SHP77 treated with DMSO at 0.1 percent for 48 hours (cell line): ENCODE results near the gene CSNK1D.
"Not testable (repeated sequence)": the region's sequence is repeated elsewhere in the genome, so short reads cannot be mapped to it uniquely, and the experiment has no call there.

Experiments used
- DNase-seq: peaks from one replicate; lab custom pipeline; 2025; lab: John Stamatoyannopoulos, UW

CSNK1D gene

DNA sequence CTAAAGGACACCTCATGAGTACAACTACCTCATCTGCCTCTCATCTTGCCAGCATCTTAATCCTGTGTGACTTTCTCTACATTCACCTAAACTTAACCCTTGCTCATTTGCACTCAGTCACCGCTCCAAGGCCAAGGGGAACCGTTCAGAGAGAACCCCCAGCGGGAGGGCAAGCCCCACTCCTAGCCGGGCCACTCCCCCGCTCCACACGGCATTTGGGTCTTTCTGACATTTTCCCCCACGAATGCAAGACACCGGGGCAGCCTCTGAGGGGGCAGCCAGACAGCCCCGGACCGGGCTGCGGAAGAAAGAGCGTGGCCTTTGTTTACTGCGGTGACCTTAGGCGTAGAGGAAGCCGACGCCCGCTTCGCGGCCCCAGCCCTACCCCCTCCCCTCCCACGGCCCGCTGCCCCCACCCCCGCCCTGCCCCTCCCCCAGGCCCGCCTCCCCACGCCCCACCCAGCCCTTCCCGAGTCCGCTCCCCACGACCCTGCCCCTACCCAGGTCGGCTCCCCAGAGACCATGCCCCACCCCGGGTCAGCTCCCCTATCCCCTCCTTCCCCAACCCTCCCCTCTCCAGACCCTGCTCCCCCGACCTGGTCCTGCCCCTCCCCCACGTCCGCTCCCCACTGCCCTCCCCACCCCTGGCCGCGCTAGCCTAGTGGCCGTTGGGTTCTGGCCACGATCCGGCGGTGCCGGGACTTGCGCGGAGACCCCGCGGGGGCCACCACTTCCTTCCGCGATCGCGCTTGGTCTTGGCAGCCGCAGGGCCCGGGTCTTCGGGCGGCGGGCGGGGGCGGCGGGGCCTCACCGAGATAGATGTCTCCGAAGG is 789 bp downstream of the CSNK1D start:
- no peak for DNase-seq

- DNase-seq: no peak
Observed at GRCh38 chr17:82271401-82271800, 2.1 kb downstream of the CSNK1D start.

GRCh38 chr17:82270651-82271050 is 2.8 kb downstream of the CSNK1D start:
- DNase-seq: no peak

DNA sequence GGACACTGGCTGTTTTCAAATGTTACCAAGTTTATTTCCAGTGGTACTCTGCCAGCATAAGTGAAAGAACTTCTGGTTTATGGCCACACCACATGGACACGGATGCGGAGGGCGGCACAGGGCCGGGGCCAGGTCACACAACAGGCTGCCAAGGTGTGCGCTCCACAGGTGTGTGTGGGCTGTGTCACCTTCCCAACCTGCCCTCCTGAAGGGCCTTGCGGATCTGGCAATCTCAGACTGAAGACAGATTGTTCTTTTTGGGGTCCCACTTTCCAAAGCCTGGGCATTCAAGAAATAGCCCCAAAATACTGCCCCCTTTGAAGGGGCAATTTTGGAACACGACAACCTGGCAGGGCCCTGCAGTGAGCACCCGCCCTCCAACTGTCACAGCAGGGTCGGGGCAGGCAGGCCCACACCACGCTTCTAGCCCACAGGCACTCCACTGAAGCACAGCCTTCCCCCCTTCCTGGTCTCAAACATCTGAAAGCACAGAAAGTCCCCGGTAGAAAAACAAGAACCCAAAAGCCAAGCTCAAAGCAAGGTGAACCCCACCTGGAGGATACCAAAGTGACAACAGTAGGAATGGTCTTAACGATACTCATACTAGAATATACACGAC is 3.5 kb downstream of the CSNK1D start:
- DNase-seq: no peak

DNA sequence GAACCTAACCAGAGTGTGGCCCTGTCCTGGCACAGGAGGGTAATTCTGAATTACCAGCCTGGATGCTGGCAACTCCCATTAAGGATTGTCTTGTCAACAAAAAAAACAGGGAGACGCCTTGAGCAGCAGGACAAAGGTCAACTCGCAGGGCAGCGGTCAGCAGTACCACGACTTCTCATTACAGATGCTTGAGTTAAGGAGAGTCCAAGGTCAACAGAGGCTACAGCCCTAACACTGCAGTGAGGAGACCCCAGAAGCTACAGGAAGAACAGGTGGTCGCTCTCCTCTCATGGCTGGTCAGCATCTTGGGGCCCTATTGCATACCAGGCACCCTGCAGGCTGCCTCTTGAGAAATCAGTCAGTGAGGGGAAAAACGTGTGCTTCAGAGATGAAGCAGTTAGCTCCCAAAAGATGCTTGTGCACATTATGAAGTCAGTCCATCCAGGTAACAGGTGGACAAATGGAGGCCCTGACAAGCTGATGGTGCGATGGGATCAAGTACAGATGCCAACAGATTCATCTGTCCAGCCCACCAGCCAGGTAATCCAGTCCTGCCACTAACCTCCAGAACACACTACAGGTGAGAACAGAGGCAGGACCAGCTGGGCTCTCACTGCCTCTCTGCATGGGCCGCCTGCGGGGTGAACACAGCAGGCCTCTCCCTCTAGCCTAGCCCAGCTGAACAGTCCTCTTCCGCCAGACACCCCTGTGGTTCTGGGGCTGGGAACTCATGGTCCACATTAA is 4.2 kb downstream of the CSNK1D start:
- DNase-seq: no peak

GRCh38 chr17:82267575-82268379 is 5.7 kb downstream of the CSNK1D start:
- DNase-seq: no peak

DNA sequence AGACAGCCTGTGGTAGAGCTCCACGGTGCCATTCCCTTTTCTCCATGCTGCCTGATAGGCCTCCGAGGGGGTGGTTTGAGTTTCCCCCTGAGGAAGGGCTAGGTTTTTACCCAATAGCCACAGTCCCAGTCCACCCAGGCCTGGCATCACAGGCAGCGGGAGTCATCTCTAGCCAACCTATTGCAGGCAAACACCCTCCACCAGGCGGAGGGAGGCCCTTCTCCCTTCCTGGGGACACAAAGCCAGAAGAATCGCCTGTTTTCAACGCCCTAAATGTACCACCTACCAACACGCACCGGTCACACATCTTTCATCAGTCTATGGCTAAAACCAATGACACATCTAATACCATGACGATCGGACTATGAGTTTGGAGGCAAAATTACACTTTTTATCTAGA is 7.4 kb downstream of the CSNK1D start:
- no peak for DNase-seq

DNA sequence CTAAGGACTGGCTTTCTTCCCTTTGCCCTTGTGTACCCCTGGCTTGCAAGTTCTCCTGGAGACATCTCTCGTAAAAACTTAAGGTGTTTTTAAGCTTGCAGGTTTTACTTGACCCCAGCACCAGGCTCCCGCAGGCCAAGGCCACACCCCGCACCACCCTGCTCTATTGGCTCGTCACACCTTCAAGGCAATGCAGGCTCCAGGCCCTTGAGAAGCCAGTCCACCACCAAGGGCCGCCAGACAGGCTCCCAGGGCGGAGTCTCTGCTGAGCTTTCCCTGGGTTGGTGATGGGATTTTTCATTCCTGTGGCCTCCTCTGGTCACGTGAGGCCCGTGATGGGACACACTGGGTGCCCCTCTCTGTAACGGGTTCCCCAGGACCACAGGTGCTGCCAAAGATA is 9.9 kb downstream of the CSNK1D start:
- DNase-seq: no peak

GRCh38 chr17:82262344-82262743 is 11.2 kb downstream of the CSNK1D start:
- DNase-seq: no peak

- not testable (repeated sequence) for DNase-seq
Observed at GRCh38 chr17:82259972-82260961, 13.2 kb downstream of the CSNK1D start.

GRCh38 chr17:82258555-82258954 is 14.9 kb downstream of the CSNK1D start:
- no peak for DNase-seq

DNA sequence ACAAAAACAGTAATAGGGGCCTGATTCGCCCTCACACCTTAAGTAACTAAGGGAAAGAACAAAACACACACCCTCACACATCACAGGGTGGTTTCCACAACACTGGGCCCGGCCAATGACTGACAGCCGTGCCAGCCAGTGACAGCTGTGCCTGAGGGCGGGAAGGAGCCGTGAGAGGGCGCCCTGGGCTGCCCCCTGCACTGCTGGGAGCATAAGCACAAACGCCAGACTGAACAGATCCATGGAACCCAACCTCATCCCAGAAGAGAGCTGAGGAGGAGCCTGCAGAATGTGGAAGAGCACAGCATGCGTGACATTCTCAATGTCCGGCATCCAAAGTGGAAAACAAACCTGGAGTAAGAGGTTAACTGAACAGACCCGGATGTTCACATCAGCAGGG is 16.0 kb downstream of the CSNK1D start:
- DNase-seq: no peak

GRCh38 chr17:82256242-82256885 is 17.1 kb downstream of the CSNK1D start:
- DNase-seq: no peak

GRCh38 chr17:82255402-82255972 is 18.0 kb downstream of the CSNK1D start:
- no peak for DNase-seq

DNA sequence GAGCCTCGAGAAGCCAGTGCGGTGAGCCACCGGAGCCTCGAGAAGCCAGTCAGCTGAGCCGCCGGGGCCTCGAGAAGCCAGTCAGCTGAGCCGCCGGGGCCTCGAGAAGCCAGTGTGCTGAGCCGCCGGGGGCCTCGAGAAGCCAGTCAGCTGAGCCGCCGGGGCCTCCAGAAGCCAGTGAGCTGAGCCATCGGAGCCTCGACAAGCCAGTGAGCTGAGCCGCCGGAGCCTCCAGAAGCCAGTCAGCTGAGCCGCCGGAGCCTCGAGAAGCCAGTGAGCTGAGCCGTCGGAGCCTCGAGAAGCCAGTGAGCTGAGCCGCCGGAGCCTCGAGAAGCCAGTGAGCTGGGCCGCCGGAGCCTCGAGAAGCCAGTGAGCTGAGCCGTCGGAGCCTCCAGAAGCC is 18.8 kb downstream of the CSNK1D start:
- DNase-seq: not testable (repeated sequence)

DNA sequence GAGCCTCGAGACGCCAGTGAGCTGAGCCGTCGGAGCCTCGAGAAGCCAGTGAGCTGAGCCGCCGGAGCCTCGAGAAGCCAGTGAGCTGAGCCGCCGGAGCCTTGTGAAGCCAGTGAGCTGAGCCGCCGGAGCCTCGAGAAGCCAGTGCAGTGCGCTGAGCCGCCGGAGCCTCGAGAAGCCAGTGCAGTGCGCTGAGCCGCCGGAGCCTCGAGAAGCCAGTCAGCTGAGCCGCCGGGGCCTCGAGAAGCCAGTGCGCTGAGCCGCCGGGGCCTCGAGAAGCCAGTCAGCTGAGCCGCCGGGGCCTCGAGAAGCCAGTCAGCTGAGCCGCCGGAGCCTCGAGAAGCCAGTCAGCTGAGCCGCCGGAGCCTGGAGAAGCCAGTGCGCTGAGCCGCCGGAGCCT is 19.4 kb downstream of the CSNK1D start:
- DNase-seq: not testable (repeated sequence)

- DNase-seq: no peak
Observed at GRCh38 chr17:82253179-82253544, 20.3 kb downstream of the CSNK1D start.

- no peak for DNase-seq
Observed at GRCh38 chr17:82252511-82253178, 20.9 kb downstream of the CSNK1D start.

- DNase-seq: no peak
Observed at GRCh38 chr17:82250868-82251500, 22.5 kb downstream of the CSNK1D start.
